ENCODE data around the gene AKAP12.

AKAP12 gene

GRCh38 chr6:151269321-151269995 is 29.7 kb downstream of the AKAP12 start:
- Histone ChIP-seq H3K9me3 (ENCODE audit: insufficient read depth, low read depth, low read length) (no peaks in the 10 kb centered on the region), H3K36me3 (ENCODE audit: insufficient read depth, low read length) (no peaks in the 10 kb centered on the region), H3K9me2 (replicated peaks; ENCODE audit: low read depth, low read length) (no peaks in the 10 kb centered on the region), H3K4me1 (ENCODE audit: insufficient read depth, low read length, poor library complexity, severe bottlenecking) (no peaks in the 10 kb centered on the region), H3K9ac (ENCODE audit: low read depth, low read length, poor library complexity, severe bottlenecking) (no peak overlapping the region), H3K79me2 (ENCODE audit: insufficient read depth, low read length) (no peaks in the 10 kb centered on the region), H4K20me1 (ENCODE audit: insufficient read depth, low read length, poor library complexity, severe bottlenecking) (no peaks in the 10 kb centered on the region), H3K27me3 (ENCODE audit: insufficient read depth, low read length, poor library complexity, severe bottlenecking) (no peaks in the 10 kb centered on the region), H2AFZ (ENCODE audit: low read length) (no peak overlapping the region), H3K4me2 (ENCODE audit: low read depth, low read length, poor library complexity, severe bottlenecking) (no peak overlapping the region), H3K4me3 (ENCODE audit: low read length, poor library complexity, severe bottlenecking) (no peak overlapping the region), H3F3A (ENCODE audit: low read depth) (no peaks in the 10 kb centered on the region)
- TF ChIP-seq EZH2phosphoT487 (IDR thresholded peaks at IDR 0.05; ENCODE audit: borderline replicate concordance) (no peak), CTCF (conservative IDR thresholded peaks at IDR 0.05; ENCODE audit: low read length) (no peak)

GRCh38 chr6:151275121-151275520 is 35.4 kb downstream of the AKAP12 start:
- Histone ChIP-seq H3K9me2 (replicated peaks; ENCODE audit: low read depth, low read length) (no peaks in the 10 kb centered on the region), H3K79me2 (ENCODE audit: insufficient read depth, low read length) (no peaks in the 10 kb centered on the region)

GRCh38 chr6:151275566-151275965 is 35.8 kb downstream of the AKAP12 start:
- no peaks in the 10 kb centered on the region for H3K9me3 ChIP-seq (ENCODE audit: insufficient read depth, low read depth, low read length)
- H3K4me3 ChIP-seq (ENCODE audit: low read length, poor library complexity, severe bottlenecking) = no peak overlapping the region
- no peaks in the 10 kb centered on the region for H3K79me2 ChIP-seq (ENCODE audit: insufficient read depth, low read length)
- H3K27me3 ChIP-seq (ENCODE audit: insufficient read depth, low read length, poor library complexity, severe bottlenecking) = no peaks in the 10 kb centered on the region
- H3F3A ChIP-seq (ENCODE audit: low read depth) = no peaks in the 10 kb centered on the region
- no peak overlapping the region for H3K4me2 ChIP-seq (ENCODE audit: low read depth, low read length, poor library complexity, severe bottlenecking)
- H3K36me3 ChIP-seq (ENCODE audit: insufficient read depth, low read length) = no peaks in the 10 kb centered on the region
- no peaks in the 10 kb centered on the region for H4K20me1 ChIP-seq (ENCODE audit: insufficient read depth, low read length, poor library complexity, severe bottlenecking)
- no peaks in the 10 kb centered on the region for H3K4me1 ChIP-seq (ENCODE audit: insufficient read depth, low read length, poor library complexity, severe bottlenecking)
- no peak overlapping the region for H2AFZ ChIP-seq (ENCODE audit: low read length)
- H3K9me2 ChIP-seq (replicated peaks; ENCODE audit: low read depth, low read length) = no peaks in the 10 kb centered on the region
- TF ChIP-seq CTCF (conservative IDR thresholded peaks at IDR 0.05; ENCODE audit: low read length) = no peak
- no peak for TF ChIP-seq EZH2phosphoT487 (IDR thresholded peaks at IDR 0.05; ENCODE audit: borderline replicate concordance)
- H3K9ac ChIP-seq (ENCODE audit: low read depth, low read length, poor library complexity, severe bottlenecking) = no peak overlapping the region

More at GRCh38 chr6:151275121-151275520, 35.4 kb downstream of the AKAP12 start:
- Histone ChIP-seq H3K9ac (ENCODE audit: low read depth, low read length, poor library complexity, severe bottlenecking) (no peak overlapping the region), H3K4me3 (ENCODE audit: low read length, poor library complexity, severe bottlenecking) (no peak overlapping the region), H3K4me1 (ENCODE audit: insufficient read depth, low read length, poor library complexity, severe bottlenecking) (no peaks in the 10 kb centered on the region), H3K4me2 (ENCODE audit: low read depth, low read length, poor library complexity, severe bottlenecking) (no peak overlapping the region), H3K36me3 (ENCODE audit: insufficient read depth, low read length) (no peaks in the 10 kb centered on the region), H4K20me1 (ENCODE audit: insufficient read depth, low read length, poor library complexity, severe bottlenecking) (no peaks in the 10 kb centered on the region), H3K9me3 (ENCODE audit: insufficient read depth, low read depth, low read length) (no peaks in the 10 kb centered on the region), H3F3A (ENCODE audit: low read depth) (no peaks in the 10 kb centered on the region), H3K27me3 (ENCODE audit: insufficient read depth, low read length, poor library complexity, severe bottlenecking) (no peaks in the 10 kb centered on the region), H2AFZ (ENCODE audit: low read length) (no peak overlapping the region)
- TF ChIP-seq EZH2phosphoT487 (IDR thresholded peaks at IDR 0.05; ENCODE audit: borderline replicate concordance) (no peak), CTCF (conservative IDR thresholded peaks at IDR 0.05; ENCODE audit: low read length) (no peak)

Measured in Loucy (cell line).